HG03060 (cell line): ENCODE data around the gene ASZ1.
A peak's percentile ranks its signal among the peaks of the same experiment; 100 is the strongest.
"Not testable (repeated sequence)": the region's sequence is repeated elsewhere in the genome, so short reads cannot be mapped to it uniquely, and the experiment has no call there.

Source experiments
- ATAC-seq: cut with Tn5 transposase; IDR thresholded peaks from one replicate; pipeline ENCODE4 v1.9.1; 2021; ENCODE audit warnings: low read depth, moderate number of reproducible peaks; ENCODE audit not compliant: unreplicated experiment

Gene ASZ1, protein sequence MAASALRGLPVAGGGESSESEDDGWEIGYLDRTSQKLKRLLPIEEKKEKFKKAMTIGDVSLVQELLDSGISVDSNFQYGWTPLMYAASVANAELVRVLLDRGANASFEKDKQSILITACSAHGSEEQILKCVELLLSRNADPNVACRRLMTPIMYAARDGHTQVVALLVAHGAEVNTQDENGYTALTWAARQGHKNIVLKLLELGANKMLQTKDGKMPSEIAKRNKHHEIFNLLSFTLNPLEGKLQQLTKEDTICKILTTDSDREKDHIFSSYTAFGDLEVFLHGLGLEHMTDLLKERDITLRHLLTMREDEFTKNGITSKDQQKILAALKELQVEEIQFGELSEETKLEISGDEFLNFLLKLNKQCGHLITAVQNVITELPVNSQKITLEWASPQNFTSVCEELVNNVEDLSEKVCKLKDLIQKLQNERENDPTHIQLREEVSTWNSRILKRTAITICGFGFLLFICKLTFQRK

DNA sequence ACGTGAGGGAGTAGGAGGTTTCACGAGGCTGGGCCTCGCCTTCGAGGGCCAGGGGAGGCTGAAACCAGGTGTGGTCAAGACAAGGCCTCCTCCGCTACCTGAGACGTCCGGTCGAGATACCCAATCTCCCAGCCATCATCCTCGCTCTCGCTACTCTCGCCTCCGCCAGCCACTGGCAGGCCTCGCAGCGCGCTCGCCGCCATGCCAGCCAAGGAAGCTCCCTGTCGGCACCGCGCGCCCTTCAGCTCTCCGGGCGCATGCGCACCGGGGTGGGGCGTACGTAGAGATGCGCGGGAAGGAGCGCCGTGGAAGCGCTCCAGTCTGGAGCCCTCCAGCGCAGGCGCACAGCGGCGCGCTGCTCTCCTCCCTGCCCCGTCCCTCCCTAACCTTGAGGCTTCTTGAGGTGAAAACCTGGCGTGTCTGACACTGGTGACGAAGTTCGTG lies at the start of gene ASZ1:
ASZ1 (minus strand) TSS at position 236 of the 444 bp plus-strand sequence; CDS start at position 203, 33 bp downstream.
- ATAC-seq, result no peak

DNA sequence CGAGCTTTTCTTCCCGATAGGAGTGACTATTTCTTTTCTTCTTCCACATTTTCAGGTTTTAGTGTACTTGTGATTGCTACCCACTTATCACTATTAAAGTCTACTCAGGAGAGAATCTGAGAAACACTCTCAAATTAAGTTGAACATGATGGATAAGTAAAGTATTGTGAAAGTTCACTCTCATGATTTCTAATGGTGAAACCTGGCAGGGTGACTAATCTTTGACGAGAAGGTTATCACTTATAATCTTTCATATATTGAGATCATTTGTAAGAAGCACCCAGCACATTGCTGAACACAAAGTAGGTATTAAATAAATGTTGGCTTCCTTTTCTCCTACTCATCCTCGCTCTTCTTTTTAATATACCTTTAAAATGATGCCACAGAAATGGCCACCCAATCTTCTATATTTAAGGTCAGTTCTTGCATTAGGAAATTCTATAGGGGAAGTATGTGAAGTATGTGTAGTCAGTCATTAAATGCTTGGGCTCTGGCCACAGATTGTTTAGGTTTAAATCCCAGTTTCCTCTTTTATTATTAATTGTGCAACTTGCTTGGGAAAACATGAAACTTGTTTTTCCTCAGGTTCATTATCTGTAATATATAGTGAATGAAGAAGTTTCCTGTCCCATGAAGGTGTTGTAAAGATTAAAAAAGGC lies 49.4 kb upstream of the ASZ1 start:
- ATAC-seq, result no peak

DNA sequence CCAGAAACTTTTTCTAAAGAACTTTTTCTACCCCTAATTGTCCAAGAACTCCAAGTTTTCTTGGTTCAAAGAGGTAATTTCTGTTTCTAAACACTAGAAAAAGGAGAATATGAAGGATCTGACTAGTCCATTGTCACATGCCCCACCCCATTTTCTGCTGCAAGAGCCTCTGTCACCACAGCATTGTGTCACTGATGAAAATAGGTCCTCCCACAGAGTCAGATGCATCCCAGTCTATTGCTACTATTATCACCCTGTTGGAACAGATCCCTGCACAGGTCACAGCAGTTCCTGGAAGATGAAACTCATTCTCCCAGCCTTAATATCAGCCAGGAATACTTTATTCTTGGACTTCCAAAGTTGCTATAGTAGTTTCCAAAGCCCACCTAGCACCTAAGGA lies 45.0 kb upstream of the ASZ1 start:
- no peak for ATAC-seq

DNA sequence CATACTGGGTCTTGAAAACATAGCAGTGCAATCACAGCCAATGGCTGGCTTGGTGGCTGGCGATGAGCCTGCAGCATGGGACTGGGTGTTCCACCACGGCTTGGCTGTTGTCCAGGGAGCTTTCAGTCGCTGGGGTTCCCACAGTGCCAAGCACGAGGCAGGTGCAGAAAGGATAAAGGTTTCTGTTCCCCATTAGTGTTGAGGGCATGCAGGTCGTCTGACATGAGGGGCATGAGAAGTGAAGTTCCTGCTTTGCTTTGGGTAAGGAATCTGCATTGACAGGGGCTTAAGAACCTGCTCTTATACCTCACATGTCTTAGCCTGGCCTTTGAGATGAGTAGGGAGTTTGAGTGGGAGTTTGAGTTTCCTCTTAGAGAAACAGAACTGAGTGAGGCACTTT lies 43.5 kb upstream of the ASZ1 start:
- no peak for ATAC-seq

DNA sequence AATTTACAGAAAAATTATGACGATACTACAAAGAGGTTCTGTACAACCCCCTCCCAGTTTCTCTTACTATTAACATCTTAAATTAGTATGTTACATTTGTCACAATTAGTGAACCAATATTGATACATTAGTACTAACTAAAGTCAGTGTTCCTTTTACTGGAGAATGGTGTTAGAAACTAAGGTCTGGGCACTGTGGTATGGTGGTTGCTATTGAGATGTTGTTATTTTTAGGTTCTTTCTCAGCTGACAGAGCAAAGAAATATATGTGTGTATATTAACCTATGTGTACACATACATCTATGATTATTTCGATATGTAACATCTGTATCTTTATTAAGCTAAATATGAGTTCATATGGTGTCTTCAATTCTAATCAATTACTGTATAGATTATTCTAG lies 40.9 kb upstream of the ASZ1 start:
- ATAC-seq, result no peak

DNA sequence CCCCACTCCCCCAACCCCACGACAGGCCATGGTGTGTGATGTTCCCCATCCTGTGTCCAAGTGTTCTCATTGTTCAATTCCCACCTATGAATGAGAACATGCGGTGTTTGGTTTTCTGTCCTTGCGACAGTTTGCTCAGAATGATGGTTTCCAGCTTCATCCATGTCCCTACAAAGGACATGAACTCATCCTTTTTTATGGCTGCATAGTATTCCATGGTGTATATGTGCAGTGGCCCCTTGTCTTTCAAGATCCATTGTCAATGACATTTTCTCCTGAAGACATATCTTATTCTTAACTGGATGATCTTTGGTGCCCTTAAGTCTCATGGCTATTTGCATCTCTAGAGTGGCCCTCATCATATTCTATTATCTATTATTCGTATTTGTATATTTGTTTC lies 33.5 kb upstream of the ASZ1 start:
- not testable (repeated sequence) for ATAC-seq

DNA sequence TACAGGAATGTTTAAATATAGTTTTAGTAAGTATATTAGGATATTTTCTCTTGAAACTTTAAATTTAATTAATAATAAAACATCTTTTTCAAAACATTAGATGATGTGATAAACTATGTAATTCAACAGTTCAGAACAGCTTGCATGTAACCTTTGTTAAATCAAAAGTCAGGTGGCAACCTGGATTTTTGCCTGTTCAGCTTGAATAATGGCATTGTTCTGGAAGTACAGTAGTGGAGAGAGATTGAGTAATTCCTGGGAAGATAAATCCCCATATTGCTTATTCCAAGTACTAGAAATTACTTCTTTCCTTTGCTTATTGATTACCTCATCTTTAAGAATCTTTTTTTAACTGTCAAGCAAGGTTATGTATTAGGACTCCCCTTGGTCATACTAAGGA lies 32.4 kb upstream of the ASZ1 start:
- no peak for ATAC-seq

DNA sequence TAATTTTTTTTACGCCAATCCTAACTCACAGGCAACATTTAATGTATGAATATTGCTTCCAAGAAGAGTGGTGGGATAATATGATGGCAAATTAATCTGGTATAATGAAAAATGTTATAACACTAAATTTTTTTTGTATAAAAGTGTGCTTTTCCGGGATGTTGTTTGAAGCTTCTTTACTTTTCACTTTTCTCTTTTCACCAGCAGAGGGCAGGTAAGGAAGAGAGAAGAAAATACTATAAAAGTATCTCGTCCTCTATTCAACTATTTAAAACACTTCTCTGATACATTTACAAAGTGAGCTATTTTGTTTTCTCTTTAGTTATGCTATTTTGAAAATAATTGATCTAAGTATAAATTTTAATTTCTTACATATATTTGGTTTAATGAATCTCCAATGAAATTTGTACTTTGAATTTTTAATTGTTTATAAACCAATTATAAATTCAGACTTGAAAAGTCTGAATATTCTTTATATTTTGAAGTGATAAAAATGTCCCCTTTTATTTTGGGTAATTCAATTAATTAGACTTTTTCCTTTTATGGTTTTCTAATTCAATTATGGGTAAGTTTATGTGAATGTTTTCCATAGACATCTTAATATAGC lies 31.8 kb upstream of the ASZ1 start:
- ATAC-seq, result no peak

DNA sequence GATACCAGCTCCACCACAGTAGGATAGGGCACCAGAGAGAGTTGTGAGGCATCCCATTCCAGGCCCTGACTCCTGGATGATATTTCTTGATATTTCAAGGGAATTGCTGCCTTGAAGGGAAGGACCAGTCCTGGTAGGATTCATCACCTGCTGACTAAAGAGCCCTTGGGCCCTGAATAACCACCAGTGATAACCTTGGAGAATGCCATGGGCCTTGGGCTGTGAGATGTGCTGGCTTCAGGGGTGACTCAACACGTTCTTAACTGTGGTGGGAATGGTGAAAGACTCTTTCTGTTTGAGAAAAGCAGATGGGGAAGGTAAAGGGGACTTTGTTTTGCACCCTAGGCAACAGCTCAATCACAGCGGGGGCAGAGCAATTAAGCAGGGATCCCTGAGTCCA lies 21.4 kb upstream of the ASZ1 start:
- ATAC-seq, result no peak

DNA sequence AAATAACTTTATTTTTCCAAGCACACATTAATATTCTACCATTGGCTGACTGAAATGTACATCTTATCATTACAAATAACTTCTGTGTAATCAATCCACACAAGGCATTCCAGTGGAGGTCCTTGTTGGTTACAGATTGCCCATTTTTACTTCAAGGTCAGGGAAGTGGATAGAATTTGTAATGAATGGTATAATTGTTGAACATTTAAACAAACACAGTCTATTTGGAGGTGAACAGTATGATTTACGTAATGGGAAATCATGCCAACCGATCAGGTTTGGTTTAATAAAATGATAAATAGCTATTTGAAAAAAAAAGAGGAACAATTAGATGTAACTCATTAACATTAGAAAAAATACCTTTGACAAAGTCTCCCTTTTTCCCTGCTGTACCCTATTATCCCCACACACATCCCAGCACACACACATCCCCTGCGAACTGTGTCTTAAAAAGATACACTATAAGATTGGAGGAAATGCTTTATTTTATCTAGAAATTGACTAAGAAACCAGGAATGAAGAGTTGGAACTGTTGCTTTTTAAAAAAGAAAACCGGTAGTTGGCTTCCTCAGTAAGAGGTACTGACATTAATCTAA lies 19.0 kb upstream of the ASZ1 start:
- ATAC-seq, result no peak

DNA sequence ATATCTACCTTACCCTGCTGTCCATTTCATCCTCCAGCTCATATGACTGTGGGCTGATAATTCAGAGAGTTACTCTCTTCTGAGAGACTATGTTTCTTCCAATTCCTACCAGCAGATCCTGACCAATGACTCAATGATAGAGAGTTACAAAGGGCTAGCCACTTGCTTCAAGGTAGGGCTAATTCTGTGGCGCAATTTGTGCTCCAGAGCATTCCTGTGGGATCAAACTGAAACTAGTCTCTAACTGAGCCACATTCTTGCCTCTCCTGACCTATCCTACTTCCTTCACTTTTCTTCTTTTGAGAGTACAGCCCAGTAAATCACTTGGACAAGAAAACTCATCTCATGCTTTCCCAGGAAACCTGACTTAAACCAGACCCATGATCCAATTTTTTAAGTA lies 17.9 kb upstream of the ASZ1 start:
- ATAC-seq, result no peak

DNA sequence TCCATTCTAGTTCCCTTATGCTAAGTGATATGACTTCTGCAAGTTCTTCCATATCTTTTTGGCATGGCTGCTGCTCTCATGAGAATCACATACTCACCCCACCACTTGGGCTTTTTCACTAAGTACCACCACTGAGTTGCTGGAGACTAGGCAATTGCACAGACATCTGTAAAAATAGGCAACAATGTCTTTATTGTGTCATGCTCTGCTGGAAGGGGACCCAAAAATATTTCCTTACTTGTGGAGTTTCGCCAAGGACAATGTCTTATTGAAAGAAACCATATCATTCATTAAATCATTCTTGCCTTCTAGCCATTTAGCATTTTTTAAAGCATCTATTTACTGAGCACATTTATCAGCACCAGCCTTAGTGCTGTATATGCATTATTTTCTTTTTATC lies 17.4 kb upstream of the ASZ1 start:
- no peak for ATAC-seq

DNA sequence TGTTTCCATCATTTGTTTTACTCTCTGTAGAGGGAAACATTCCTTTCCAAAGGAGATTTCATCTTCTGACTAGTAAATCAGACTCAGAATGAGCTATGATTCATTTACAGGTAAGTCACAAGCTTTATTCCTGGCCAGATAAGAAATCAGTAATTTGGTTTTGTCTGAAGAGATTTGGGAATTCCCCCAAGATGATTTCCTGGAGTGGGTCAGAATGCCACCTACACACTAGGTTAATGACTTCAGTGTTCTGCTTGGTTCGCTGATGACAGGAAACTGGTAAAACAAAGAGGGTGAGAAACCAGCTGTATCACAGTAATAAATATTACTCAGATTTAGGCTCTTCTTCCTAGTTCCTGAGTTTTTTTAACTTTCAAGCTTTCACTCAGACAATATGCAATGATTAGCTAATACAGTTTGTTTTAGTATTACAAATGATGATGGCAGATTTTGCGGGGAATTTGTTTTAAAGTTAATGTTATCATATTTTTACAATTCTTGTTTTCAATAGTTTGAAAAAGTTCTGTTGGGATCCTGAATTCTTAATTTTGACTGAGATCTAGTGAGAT lies 8.3 kb upstream of the ASZ1 start:
- ATAC-seq, result peak; percentile 95

DNA sequence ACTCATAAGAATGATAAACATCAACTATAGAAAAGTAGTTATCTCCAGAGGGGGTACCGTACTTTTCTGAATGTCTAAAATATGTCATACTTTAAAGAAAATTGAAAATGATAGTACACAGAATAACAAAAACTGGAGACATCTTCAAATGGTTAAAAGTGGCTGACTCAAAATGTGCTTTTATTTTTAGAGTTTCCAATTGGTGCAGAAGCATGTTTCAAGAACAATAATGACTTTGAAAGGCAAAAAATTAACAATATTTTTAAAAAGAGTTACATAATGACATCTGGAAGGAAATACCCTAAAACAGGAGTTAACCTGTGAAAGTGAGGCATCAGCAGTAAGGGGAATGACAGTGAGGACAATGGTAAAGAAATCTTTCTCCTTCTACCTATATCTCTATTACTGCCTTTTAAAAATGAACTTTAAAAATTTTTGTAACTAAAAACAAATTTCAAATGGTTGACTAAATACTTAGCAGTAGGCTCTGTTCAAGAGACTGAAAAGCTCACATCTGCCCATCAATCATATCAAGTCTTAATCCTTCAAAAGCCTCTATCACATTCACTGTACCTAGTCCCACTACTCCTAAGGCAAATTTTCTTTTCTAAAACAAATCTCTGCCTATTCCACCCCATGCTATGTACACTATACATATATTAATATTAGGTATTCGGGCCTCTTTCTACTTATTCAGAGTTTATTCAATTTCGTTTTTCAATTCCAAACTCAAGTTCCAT lies 3.0 kb downstream of the ASZ1 start:
- ATAC-seq, result peak; percentile 50

DNA sequence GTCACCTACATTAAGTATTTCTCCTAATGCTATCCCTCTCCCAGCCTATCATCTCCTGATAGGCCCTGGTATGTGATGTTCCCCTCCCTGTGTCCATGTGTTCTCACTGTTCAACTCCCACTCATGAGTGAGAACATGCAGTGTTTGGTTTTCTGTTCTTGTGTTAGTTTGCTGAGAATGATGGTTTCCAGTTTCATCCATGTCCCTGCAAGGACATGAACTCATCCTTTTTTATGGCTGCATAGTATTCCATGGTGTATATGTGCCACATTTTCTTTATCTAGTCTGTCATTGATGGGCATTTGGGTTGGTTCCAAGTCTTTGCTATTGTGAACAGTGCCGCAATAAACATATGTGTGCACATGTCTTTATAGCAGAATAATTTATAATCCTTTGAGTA lies 12.7 kb downstream of the ASZ1 start:
- ATAC-seq, result not testable (repeated sequence)

DNA sequence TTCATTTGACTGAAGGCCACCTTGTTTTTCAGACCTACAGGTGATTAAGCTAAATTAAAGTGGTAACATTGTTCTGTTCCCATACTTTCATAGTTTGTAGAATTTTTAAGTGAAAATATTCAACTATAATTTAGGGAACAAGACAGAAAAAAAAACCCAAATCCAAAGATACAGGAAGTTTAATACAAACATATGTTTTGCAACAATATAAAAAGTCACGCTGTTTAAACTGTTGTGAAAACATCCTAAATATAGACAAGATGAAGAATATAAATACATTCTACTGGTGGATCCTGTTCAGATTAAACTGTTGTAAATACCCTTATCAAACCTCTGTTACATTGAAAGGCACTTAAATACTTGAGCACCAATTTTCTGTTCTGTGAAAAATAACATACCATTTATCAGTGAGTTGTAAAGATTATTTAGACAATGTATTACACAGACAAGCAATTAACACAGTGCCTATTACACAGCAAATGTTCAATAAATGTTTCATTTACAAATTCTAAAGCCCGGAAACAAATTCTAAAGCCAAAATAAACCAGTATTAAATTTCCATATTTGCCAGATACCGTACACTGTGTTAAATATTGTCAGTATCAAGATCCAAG lies 14.2 kb downstream of the ASZ1 start:
- ATAC-seq, result no peak

DNA sequence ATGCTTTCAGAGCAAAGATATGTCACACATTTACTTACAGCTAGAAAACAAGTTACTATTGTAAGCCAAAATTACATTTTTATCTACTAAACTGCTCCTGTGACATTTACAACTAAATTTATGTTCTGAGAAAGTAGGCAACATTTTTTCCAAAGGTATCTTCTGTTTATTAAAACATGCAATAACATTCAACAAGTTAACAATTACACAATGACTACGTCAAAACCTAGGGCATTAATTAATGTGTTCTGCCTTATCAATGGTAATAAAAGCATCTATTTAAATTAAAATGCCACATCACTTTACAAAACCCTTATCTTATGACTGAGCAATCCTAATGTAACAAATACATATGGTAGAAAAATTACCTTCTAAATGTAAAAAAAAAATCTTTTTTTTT lies 14.9 kb downstream of the ASZ1 start:
- ATAC-seq, result no peak

DNA sequence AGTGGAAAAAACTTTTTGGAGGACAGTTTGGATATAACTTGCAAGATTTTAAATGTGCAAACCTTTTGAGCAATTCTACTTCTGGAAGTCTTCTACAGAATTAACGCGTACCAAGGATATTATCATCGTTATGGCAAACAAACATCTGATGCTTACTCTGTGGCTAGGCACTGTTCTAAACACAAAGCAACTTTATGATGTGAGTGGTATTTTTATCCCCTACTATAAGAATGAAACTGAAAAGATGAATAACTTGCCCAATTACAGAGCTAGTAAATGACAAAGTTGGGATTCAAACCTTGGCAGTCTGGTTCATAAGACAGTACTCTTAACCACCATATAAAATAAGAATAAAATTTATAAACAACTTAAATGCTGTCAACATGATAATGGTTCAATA lies 15.8 kb downstream of the ASZ1 start:
- peak; percentile 39 for ATAC-seq

DNA sequence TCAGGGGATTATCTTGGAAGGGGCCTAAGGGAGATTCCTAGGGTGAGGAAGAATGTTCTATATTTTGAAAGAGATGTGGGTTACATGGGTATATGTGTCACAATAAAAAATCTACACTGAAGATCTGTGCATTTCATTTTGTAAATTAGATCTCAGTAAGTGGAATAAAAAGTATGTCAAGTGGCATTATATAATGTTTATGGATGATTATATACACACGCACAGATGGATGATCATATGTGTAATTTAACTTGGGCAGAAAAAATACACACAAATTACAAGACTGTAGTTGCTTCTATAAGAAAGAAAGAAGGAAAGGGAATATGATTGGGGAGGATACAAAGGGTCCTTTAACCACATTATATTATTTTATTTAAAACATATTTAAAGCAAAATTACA lies 18.5 kb downstream of the ASZ1 start:
- no peak for ATAC-seq

DNA sequence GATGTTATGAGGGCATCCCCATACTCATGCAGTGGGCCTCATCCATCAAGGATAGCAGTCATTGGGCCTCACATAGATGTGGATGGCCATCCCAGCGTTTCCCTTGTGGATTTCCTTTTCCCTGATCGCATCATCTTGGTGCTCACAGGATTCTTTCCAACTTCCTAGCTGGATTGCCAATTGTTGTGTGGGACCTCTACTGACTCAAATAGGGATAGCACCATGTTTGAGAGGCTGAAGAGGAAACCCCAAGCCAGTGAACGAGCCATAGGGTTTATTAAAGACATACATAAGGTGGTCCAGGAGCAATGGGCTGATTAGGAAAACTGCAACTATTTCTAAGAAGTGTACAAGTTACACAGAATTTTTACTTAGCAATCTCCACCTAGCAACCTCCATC lies 21.8 kb downstream of the ASZ1 start:
- ATAC-seq, result no peak
